OCI-LY1 (cell line): ENCODE results near the gene CACHD1.

ENCODE experiments used
- H2AFZ ChIP-seq: fragments of 200-600 bp; sonication (generic), shearing (Covaris generic); 2 replicates; pipeline ENCODE4 v1.6.0; 2014; ENCODE audit warnings: antibody characterized with exemption, mild to moderate bottlenecking, low read length
- H3F3A ChIP-seq: fragments of 200-600 bp; sonication (generic), shearing (Covaris generic); 2 replicates; pipeline ENCODE4 v1.6.0; 2014; ENCODE audit warnings: mild to moderate bottlenecking, antibody characterized with exemption, low read length, moderate library complexity; ENCODE audit not compliant: insufficient read depth
- H3K27ac ChIP-seq: fragments of 200-600 bp; sonication (generic); 2 replicates; pipeline ENCODE4 v1.5.1; 2014; ENCODE audit warnings: low read length, mixed run types, mild to moderate bottlenecking, low read depth; ENCODE audit not compliant: poor library complexity, severe bottlenecking
- H3K27me3 ChIP-seq: fragments of 200-600 bp; sonication (generic); 2 replicates; pipeline ENCODE4 v1.6.0; 2014; ENCODE audit warnings: antibody characterized with exemption, mild to moderate bottlenecking, low read length, moderate library complexity; ENCODE audit not compliant: insufficient read depth
- H3K36me3 ChIP-seq: fragments of 200-600 bp; sonication (generic); 2 replicates; pipeline ENCODE4 v1.6.1; 2014; ENCODE audit warnings: mild to moderate bottlenecking, antibody characterized with exemption, low read length, moderate library complexity, mixed read lengths; ENCODE audit not compliant: insufficient read depth
- H3K4me1 ChIP-seq: fragments of 200-600 bp; sonication (generic); 2 replicates; pipeline ENCODE4 v1.5.1; 2014; ENCODE audit warnings: mild to moderate bottlenecking, low read length, moderate library complexity; ENCODE audit not compliant: insufficient read depth, severe bottlenecking
- H3K4me2 ChIP-seq: fragments of 200-600 bp; sonication (generic), shearing (Covaris generic); 2 replicates; pipeline ENCODE4 v1.6.1; 2014; ENCODE audit warnings: low read length
- H3K4me3 ChIP-seq: fragments of 200-600 bp; sonication (generic); 2 replicates; pipeline ENCODE4 v1.5.1; 2014; ENCODE audit warnings: low read length, low read depth, mild to moderate bottlenecking, mixed read lengths; ENCODE audit not compliant: poor library complexity, severe bottlenecking
- H3K79me2 ChIP-seq: fragments of 200-600 bp; shearing (Covaris generic); 2 replicates; pipeline ENCODE4 v1.6.1; 2016; ENCODE audit warnings: mixed run types, low read length, mixed read lengths; ENCODE audit not compliant: insufficient read depth
- H3K9ac ChIP-seq: fragments of 200-600 bp; sonication (generic), shearing (Covaris generic); 2 replicates; pipeline ENCODE4 v1.6.1; 2014; ENCODE audit warnings: mild to moderate bottlenecking, low read length, mixed read lengths
- H3K9me2 ChIP-seq: fragments of 200-600 bp; sonication (generic), shearing (Covaris generic); 2 replicates; pipeline ENCODE4 v1.6.1; 2014; ENCODE audit warnings: low read depth, mild to moderate bottlenecking, low read length, mixed read lengths
- H3K9me3 ChIP-seq: fragments of 200-600 bp; shearing (Covaris generic); 2 replicates; pipeline ENCODE4 v1.6.1; 2014; ENCODE audit warnings: low read length, mixed read lengths
- H4K20me1 ChIP-seq: fragments of 200-600 bp; sonication (generic), shearing (Covaris generic); 2 replicates; pipeline ENCODE4 v1.6.0; 2016; ENCODE audit warnings: mild to moderate bottlenecking, low read length; ENCODE audit not compliant: insufficient read depth
- EZH2 ChIP-seq: fragments of 200-600 bp; sonication (generic), shearing (Covaris generic); IDR thresholded peaks from 2 replicates; pipeline ENCODE4 v1.8.0; 2017; ENCODE audit warnings: borderline replicate concordance, mixed run types, mild to moderate bottlenecking, antibody characterized with exemption, low read length, moderate library complexity, mixed read lengths
- TF ChIP-seq, protein P1 (sequence below): fragments of 200-600 bp; sonication (generic), shearing (Covaris generic); IDR thresholded peaks from 2 replicates; pipeline ENCODE4 v1.5.1; 2017; ENCODE audit warnings: mild to moderate bottlenecking, antibody characterized with exemption, low read length, moderate library complexity, mixed read lengths

CACHD1 gene

GRCh38 chr1:64574301-64574700 is 104.4 kb downstream of the CACHD1 start:
- no peaks in the 10 kb centered on the region for H3F3A ChIP-seq
- H3K4me2 ChIP-seq = no peak overlapping the region
- no peaks in the 10 kb centered on the region for H3K9me2 ChIP-seq
- no peaks in the 10 kb centered on the region for H4K20me1 ChIP-seq
- no peaks in the 10 kb centered on the region for H3K27me3 ChIP-seq
- no peak overlapping the region for H3K4me3 ChIP-seq
- no peak for TF ChIP-seq EZH2
- TF ChIP-seq, protein P1, sequence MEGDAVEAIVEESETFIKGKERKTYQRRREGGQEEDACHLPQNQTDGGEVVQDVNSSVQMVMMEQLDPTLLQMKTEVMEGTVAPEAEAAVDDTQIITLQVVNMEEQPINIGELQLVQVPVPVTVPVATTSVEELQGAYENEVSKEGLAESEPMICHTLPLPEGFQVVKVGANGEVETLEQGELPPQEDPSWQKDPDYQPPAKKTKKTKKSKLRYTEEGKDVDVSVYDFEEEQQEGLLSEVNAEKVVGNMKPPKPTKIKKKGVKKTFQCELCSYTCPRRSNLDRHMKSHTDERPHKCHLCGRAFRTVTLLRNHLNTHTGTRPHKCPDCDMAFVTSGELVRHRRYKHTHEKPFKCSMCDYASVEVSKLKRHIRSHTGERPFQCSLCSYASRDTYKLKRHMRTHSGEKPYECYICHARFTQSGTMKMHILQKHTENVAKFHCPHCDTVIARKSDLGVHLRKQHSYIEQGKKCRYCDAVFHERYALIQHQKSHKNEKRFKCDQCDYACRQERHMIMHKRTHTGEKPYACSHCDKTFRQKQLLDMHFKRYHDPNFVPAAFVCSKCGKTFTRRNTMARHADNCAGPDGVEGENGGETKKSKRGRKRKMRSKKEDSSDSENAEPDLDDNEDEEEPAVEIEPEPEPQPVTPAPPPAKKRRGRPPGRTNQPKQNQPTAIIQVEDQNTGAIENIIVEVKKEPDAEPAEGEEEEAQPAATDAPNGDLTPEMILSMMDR = no peak
- H3K27ac ChIP-seq = no peak overlapping the region
- no peaks in the 10 kb centered on the region for H3K9me3 ChIP-seq
- no peak overlapping the region for H2AFZ ChIP-seq
- H3K4me1 ChIP-seq = no peaks in the 10 kb centered on the region
- H3K79me2 ChIP-seq = no peaks in the 10 kb centered on the region
- H3K36me3 ChIP-seq = no peaks in the 10 kb centered on the region
- H3K9ac ChIP-seq = no peak overlapping the region

DNA sequence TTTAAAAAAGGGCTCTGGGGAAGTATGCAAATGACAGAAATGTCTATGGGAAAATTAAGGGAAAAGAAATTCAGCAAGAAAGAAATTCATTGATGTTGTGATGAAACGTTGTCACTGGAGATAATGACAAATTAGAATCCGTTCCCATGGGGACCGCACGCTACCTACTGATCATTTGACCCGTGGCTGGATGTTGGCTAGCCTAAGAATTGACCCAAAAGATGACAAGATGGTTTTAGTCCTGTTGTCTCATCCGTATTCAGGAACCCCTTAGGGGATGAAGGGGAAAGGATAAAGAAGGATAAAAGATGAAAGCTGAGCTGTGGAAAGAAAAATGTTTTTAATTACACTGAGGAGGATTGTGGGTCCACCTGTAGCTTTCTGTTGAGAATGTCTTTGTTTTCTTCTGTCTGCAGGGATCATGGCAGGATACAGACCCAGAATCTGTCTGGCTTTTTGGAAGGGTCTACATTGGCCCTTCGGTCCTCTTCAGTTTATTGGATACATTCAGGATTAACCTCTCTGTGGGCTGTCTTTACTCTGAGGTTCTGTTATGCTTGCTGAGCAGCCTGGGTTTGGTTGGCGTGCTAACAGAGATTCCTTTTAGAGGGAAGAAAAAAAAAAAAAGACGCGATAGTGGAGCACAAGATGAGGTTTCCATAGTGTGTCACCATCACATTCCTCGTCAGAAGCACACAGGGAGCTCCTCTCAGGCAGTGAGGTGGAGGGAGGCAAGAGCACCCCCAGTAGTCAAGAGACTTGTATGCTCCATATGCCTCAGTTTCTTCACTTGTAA is 106.2 kb downstream of the CACHD1 start:
- Histone ChIP-seq H3K79me2 (no peaks in the 10 kb centered on the region), H3K9ac (no peak overlapping the region), H3K27me3 (no peaks in the 10 kb centered on the region), H2AFZ (no peak overlapping the region), H3K4me3 (no peak overlapping the region), H3K9me3 (no peaks in the 10 kb centered on the region), H3K36me3 (no peaks in the 10 kb centered on the region), H3K4me1 (no peaks in the 10 kb centered on the region), H4K20me1 (no peaks in the 10 kb centered on the region), H3K4me2 (no peak overlapping the region), H3K27ac (no peak overlapping the region), H3K9me2 (no peaks in the 10 kb centered on the region), H3F3A (no peaks in the 10 kb centered on the region)
- TF ChIP-seq EZH2 = no peak
- TF ChIP-seq, protein P1 = no peak

GRCh38 chr1:64578270-64578973 is 108.5 kb downstream of the CACHD1 start:
- no peaks in the 10 kb centered on the region for H3K27me3 ChIP-seq

More at GRCh38 chr1:64578270-64578973, 108.5 kb downstream of the CACHD1 start:
- no peak overlapping the region for H2AFZ ChIP-seq
- H3K9me3 ChIP-seq = no peaks in the 10 kb centered on the region
- no peak overlapping the region for H3K4me2 ChIP-seq
- H3K4me3 ChIP-seq = no peak overlapping the region
- H3K9ac ChIP-seq = no peak overlapping the region
- no peak overlapping the region for H3K27ac ChIP-seq
- H4K20me1 ChIP-seq = no peaks in the 10 kb centered on the region
- no peaks in the 10 kb centered on the region for H3K4me1 ChIP-seq
- no peaks in the 10 kb centered on the region for H3K36me3 ChIP-seq
- H3K79me2 ChIP-seq = no peaks in the 10 kb centered on the region
- H3K9me2 ChIP-seq = no peaks in the 10 kb centered on the region
- H3F3A ChIP-seq = no peaks in the 10 kb centered on the region
- TF ChIP-seq, protein P1 = no peak
- TF ChIP-seq EZH2 = no peak
